PC-3 (cell line): ENCODE results near the gene ADRM1. TPM values are rescaled to one million over a fixed set of nuclear protein-coding genes. Genes with fewer than 3 reads are reported as not detected.

ENCODE experiments used
- ATAC-seq: fragments of 200-7000 bp; cut with Tn5 transposase; 2 replicates; pipeline ENCODE4 v1.9.1; 2020; ENCODE audit warnings: mild to moderate bottlenecking, moderate library complexity
- BruUV-seq: library from RNA; stranded (reverse); fragments of 400-500 nt; replicated peaks from 2 replicates; lab custom pipeline; 2021; lab: Mats Ljungman, UMichigan
- CTCF ChIA-PET: fragments of 300-600 bp; sonication (Branson Sonifier 250); formaldehyde crosslinking; loops from one replicate; lab custom pipeline; 2022; ENCODE audit warnings: antibody characterized with exemption; lab: Charles Lee
- POLR2A ChIA-PET: fragments of 300-600 bp; sonication (Branson Sonifier 250); formaldehyde crosslinking; loops from one replicate; lab custom pipeline; 2022; ENCODE audit warnings: antibody characterized with exemption; ENCODE audit not compliant: unreplicated experiment; lab: Charles Lee
- DNase-seq: peaks from one replicate; pipeline ENCODE4 v3.0.0-alpha.2; 2015
- H2AFZ ChIP-seq: fragments of 300-600 bp; sonication (generic); 2 replicates; pipeline ENCODE4 v1.6.0; 2016; ENCODE audit warnings: antibody characterized with exemption, low read length
- H3F3A ChIP-seq: fragments of 300-600 bp; sonication (generic); one replicate; pipeline ENCODE4 v1.6.0; 2017; ENCODE audit warnings: antibody characterized with exemption, low read length, control low read depth, mild to moderate bottlenecking; ENCODE audit not compliant: unreplicated experiment
- H3K27ac ChIP-seq: fragments of 300-600 bp; sonication (generic); 2 replicates; pipeline ENCODE4 v1.5.1; 2016; ENCODE audit warnings: mild to moderate bottlenecking, low read length
- H3K27me3 ChIP-seq: fragments of 300-600 bp; sonication (generic); 2 replicates; pipeline ENCODE4 v1.6.1; 2016; ENCODE audit warnings: low read length, mixed read lengths
- H3K36me3 ChIP-seq: fragments of 300-600 bp; sonication (generic); 2 replicates; pipeline ENCODE4 v1.6.1; 2016; ENCODE audit warnings: low read depth, mixed run types, low read length, mixed read lengths
- H3K4me1 ChIP-seq: fragments of 300-600 bp; sonication (generic); 2 replicates; pipeline ENCODE4 v1.5.1; 2016; ENCODE audit warnings: low read length; ENCODE audit not compliant: insufficient read depth
- H3K4me2 ChIP-seq: fragments of 300-600 bp; sonication (generic); 2 replicates; pipeline ENCODE4 v1.6.0; 2016; ENCODE audit warnings: low read length
- H3K4me3 ChIP-seq: fragments of 300-600 bp; sonication (generic); 2 replicates; pipeline ENCODE4 v1.5.1; 2016; ENCODE audit warnings: mild to moderate bottlenecking, low read length, mixed read lengths
- H3K79me2 ChIP-seq: fragments of 300-600 bp; sonication (generic); 2 replicates; pipeline ENCODE4 v1.6.1; 2017; ENCODE audit warnings: low read length, mixed read lengths
- H3K9ac ChIP-seq: fragments of 300-600 bp; sonication (generic); 2 replicates; pipeline ENCODE4 v1.6.0; 2016; ENCODE audit warnings: mild to moderate bottlenecking, low read length
- H3K9me2 ChIP-seq: fragments of 300-600 bp; sonication (generic); replicated peaks from 2 replicates; pipeline ENCODE4 v1.6.1; 2016; ENCODE audit warnings: mixed run types, low read length, mixed read lengths
- H3K9me3 ChIP-seq: fragments of 300-600 bp; sonication (generic); 2 replicates; pipeline ENCODE4 v1.6.1; 2016; ENCODE audit warnings: low read length, mixed read lengths
- H4K20me1 ChIP-seq: fragments of 300-600 bp; sonication (generic); 2 replicates; pipeline ENCODE4 v1.6.1; 2016; ENCODE audit warnings: low read length, mixed read lengths
- CTCF ChIP-seq: fragments of 300-600 bp; sonication (generic); conservative IDR thresholded peaks from 2 replicates; pipeline ENCODE4 v1.5.1; 2017; ENCODE audit warnings: antibody characterized with exemption, low read depth, mild to moderate bottlenecking, low read length
- EZH2 ChIP-seq: fragments of 300-600 bp; sonication (generic); IDR thresholded peaks from one replicate; pipeline ENCODE4 v1.6.1; 2017; ENCODE audit warnings: antibody characterized with exemption, mild to moderate bottlenecking, low read length; ENCODE audit not compliant: unreplicated experiment
- EZH2phosphoT487 ChIP-seq: fragments of 300-600 bp; sonication (generic); IDR thresholded peaks from 2 replicates; pipeline ENCODE4 v1.6.1; 2018; ENCODE audit warnings: mild to moderate bottlenecking, antibody characterized with exemption, low read length, borderline replicate concordance
- intact Hi-C: fragments of 100-400 bp; cut with micrococcal nuclease; formaldehyde crosslinking; loops from 2 replicates; pipeline ENCODE4 v1.9.0; 2023
- total RNA-seq: library from RNA; depleted of rRNA; stranded (reverse); fragments of >200 nt; gene quantifications from 2 replicates; pipeline ENCODE4 v1.2.3, GENCODE V29; 2014

The ADRM1 gene
- total RNA-seq, 1 experiment from 2014 or later, result 374 TPM

- CTCF ChIA-PET, result no interaction called here
- no peak overlapping the region for H3K9ac ChIP-seq
- no peak overlapping the region for H3K27ac ChIP-seq
- peaks cover 13% of the 10 kb centered on the region; the same call in 1 of the 2 replicates for H3K79me2 ChIP-seq
- no peak overlapping the region for H2AFZ ChIP-seq
- no TSS peak for BruUV-seq
- H3K27me3 ChIP-seq, result no peaks in the 10 kb centered on the region
- H4K20me1 ChIP-seq, result no peaks in the 10 kb centered on the region
- DNase-seq (no peak), ATAC-seq (no peak)
- no peaks in the 10 kb centered on the region for H3K9me2 ChIP-seq
- POLR2A ChIA-PET, result no interaction called here
- no peak overlapping the region for H3K4me2 ChIP-seq
- H3K4me3 ChIP-seq, result no peak overlapping the region
- H3K9me3 ChIP-seq, result no peaks in the 10 kb centered on the region
- peaks cover 64% of the 10 kb centered on the region for H3K36me3 ChIP-seq
- peaks cover 22% of the 10 kb centered on the region for H3K4me1 ChIP-seq
- TF ChIP-seq EZH2, result no peak
- TF ChIP-seq EZH2phosphoT487, result no peak
- TF ChIP-seq CTCF, result no peak
- H3F3A ChIP-seq, result peaks cover 8% of the 10 kb centered on the region
- intact Hi-C loops, result no loop called here
Measured at GRCh38 chr20:62347151-62347404, 44.3 kb downstream of the ADRM1 start.

GRCh38 chr20:62347445-62347844 lies 44.6 kb downstream of the ADRM1 start:
- Histone ChIP-seq H3K27ac (no peak overlapping the region), H3K36me3 (peaks cover 68% of the 10 kb centered on the region), H3K9me3 (no peaks in the 10 kb centered on the region), H3K4me2 (no peak overlapping the region), H3K27me3 (no peaks in the 10 kb centered on the region), H3F3A (peaks cover 8% of the 10 kb centered on the region), H3K9me2 (no peaks in the 10 kb centered on the region), H3K4me3 (no peak overlapping the region), H3K9ac (no peak overlapping the region), H3K79me2 (peaks cover 16% of the 10 kb centered on the region; the same call in 1 of the 2 replicates), H2AFZ (no peak overlapping the region), H4K20me1 (no peaks in the 10 kb centered on the region), H3K4me1 (peaks cover 24% of the 10 kb centered on the region)
- POLR2A ChIA-PET, result no interaction called here
- no peak for ATAC-seq
- CTCF ChIA-PET, result no interaction called here
- intact Hi-C loops, result no loop called here
- DNase-seq, result no peak
- BruUV-seq, result no TSS peak
- TF ChIP-seq CTCF (no peak), EZH2phosphoT487 (no peak), EZH2 (no peak)

DNA sequence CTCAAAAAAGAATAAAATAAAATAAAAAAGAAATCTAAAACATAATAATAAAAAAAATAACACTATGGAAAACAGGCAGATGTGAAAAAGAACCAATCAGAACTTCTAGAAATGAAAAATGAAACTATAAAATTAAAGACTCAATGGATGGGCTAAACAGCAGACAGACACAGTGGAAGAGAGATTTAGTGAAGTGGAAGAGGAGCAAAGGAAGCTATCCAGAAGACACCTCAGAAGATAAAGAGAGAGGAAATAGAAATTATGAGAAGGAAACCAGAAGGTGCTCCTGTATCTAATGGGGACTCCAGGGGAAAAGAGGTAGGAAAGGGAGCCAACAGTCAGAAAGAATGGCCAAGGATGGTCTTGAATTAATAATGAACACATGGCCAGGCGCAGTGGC lies 45.8 kb downstream of the ADRM1 start:
- Histone ChIP-seq H3K27ac (no peak overlapping the region), H3K9me3 (no peaks in the 10 kb centered on the region), H3K4me2 (no peak overlapping the region), H3K79me2 (peaks cover 22% of the 10 kb centered on the region), H3K27me3 (no peaks in the 10 kb centered on the region), H3K4me1 (peaks cover 34% of the 10 kb centered on the region), H3F3A (peaks cover 8% of the 10 kb centered on the region), H4K20me1 (no peaks in the 10 kb centered on the region), H3K9me2 (no peaks in the 10 kb centered on the region), H2AFZ (no peak overlapping the region), H3K36me3 (peaks cover 67% of the 10 kb centered on the region), H3K4me3 (no peak overlapping the region), H3K9ac (no peak overlapping the region)
- ATAC-seq, result no peak
- BruUV-seq, result no TSS peak
- no peak for DNase-seq
- no peak for TF ChIP-seq EZH2phosphoT487
- no peak for TF ChIP-seq CTCF
- no peak for TF ChIP-seq EZH2
- POLR2A ChIA-PET, result no interaction called here
- intact Hi-C loops, result no loop called here
- CTCF ChIA-PET, result no interaction called here
